ENCODE results near the gene AMOTL1. TPM values are rescaled to one million over a fixed set of nuclear protein-coding genes. Genes with fewer than 3 reads are reported as not detected.
A peak's percentile ranks its signal among the peaks of the same experiment; 100 is the strongest.

The AMOTL1 gene
- total RNA-seq, 1 donor from 2014 or later = 45.8 TPM

DNA sequence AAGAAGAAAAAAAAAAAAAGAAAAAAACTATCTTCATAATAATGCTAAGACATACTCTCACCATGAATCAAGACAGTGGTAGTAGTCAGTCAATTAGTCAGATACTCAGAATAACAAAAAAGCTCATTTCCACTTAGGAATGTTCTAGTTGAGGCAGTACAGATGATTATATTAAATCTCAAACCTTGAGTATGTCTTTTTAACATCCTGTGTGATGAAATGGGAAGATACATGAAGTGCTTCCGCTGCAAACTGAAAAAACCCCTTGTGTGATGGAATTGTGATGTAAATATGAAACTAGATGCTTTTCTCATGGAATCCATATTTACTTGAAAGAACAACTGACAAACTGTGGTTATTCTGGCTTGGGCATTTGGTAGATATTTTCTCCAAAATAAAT is 13.7 kb downstream of the AMOTL1 start:
- Mint-ChIP-seq H3K36me3 (ENCODE audit: insufficient read depth) (no peaks in the 10 kb centered on the region), H3K27me3 (no peaks in the 10 kb centered on the region), H3K4me3 (ENCODE audit: low read depth) (no peak overlapping the region), H3K27ac (no peak overlapping the region), H3K4me1 (ENCODE audit: low read depth) (peaks cover 5% of the 10 kb centered on the region), H3K9me3 (ENCODE audit: low read depth) (no peaks in the 10 kb centered on the region)
- no peak for DNase-seq (ENCODE audit: low spot score, unreplicated experiment)
- TF ChIP-seq CTCF (IDR thresholded peaks at IDR 0.05; ENCODE audit: unreplicated experiment) = no peak

GRCh38 chr11:94782446-94782845 is 14.3 kb downstream of the AMOTL1 start:
- no peak for DNase-seq (ENCODE audit: low spot score, unreplicated experiment)
- Mint-ChIP-seq H3K9me3 (ENCODE audit: low read depth) (no peaks in the 10 kb centered on the region), H3K4me3 (ENCODE audit: low read depth) (no peak overlapping the region), H3K27ac (no peak overlapping the region), H3K4me1 (ENCODE audit: low read depth) (peaks cover 2% of the 10 kb centered on the region), H3K27me3 (no peaks in the 10 kb centered on the region), H3K36me3 (ENCODE audit: insufficient read depth) (no peaks in the 10 kb centered on the region)
- TF ChIP-seq CTCF (IDR thresholded peaks at IDR 0.05; ENCODE audit: unreplicated experiment) = no peak

GRCh38 chr11:94784884-94785283 is 16.7 kb downstream of the AMOTL1 start:
- H3K36me3 Mint-ChIP-seq (ENCODE audit: insufficient read depth) = no peaks in the 10 kb centered on the region
- H3K4me3 Mint-ChIP-seq (ENCODE audit: low read depth) = no peak overlapping the region
- no peak overlapping the region for H3K27ac Mint-ChIP-seq
- no peak for DNase-seq (ENCODE audit: low spot score, unreplicated experiment)
- H3K27me3 Mint-ChIP-seq = no peaks in the 10 kb centered on the region
- no peaks in the 10 kb centered on the region for H3K9me3 Mint-ChIP-seq (ENCODE audit: low read depth)
- TF ChIP-seq CTCF (IDR thresholded peaks at IDR 0.05; ENCODE audit: unreplicated experiment) = no peak
- peaks cover 5% of the 10 kb centered on the region for H3K4me1 Mint-ChIP-seq (ENCODE audit: low read depth)

GRCh38 chr11:94785509-94785908 is 17.4 kb downstream of the AMOTL1 start:
- no peak for DNase-seq (ENCODE audit: low spot score, unreplicated experiment)
- no peak overlapping the region for H3K4me3 Mint-ChIP-seq (ENCODE audit: low read depth)
- no peaks in the 10 kb centered on the region for H3K36me3 Mint-ChIP-seq (ENCODE audit: insufficient read depth)
- no peaks in the 10 kb centered on the region for H3K27me3 Mint-ChIP-seq
- no peak overlapping the region for H3K27ac Mint-ChIP-seq
- no peak for TF ChIP-seq CTCF (IDR thresholded peaks at IDR 0.05; ENCODE audit: unreplicated experiment)
- peaks cover 8% of the 10 kb centered on the region for H3K4me1 Mint-ChIP-seq (ENCODE audit: low read depth)
- H3K9me3 Mint-ChIP-seq (ENCODE audit: low read depth) = no peaks in the 10 kb centered on the region

DNA sequence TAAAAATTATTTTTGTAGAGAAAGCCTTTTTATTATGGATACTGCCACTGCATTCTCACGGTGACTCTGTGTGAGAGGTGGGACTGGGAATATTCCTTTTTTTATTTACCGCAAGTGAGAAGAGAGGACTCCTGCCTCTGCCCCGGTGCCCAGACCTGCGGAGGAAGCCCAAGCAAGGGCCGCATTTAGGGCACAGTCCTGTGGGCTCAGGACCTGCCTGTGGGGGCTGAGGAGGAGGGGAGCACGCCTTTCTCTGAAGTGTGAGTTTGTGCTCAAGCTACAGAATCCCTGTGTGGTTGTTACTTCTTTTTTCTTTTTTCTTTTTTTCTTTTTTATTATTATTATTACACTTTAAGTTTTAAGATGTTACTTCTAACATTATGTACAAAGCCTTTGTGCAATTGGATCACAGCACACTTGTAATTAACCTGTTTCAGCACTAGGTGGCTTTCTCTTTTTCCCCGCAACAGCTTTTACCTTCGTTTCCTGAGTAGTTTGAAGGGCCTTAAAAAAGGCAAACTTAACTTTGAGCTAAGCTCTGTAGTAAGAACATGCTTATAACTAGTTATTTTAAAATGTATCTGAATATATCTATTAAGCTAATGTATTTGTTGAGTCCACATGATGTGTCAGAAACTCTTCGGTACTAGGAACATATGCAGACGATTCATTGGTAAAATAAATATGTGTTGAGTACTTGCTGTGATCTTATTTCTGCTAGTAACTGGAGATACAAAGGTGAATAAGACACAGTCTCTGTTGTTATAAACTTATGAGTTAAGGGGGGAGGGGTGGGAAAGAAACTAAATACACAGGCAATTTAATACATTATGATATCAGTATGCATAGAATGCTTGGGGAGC is 18.3 kb downstream of the AMOTL1 start:
- DNase-seq (ENCODE audit: low spot score, unreplicated experiment) = no peak
- Mint-ChIP-seq H3K4me1 (ENCODE audit: low read depth) (peaks cover 11% of the 10 kb centered on the region), H3K36me3 (ENCODE audit: insufficient read depth) (no peaks in the 10 kb centered on the region), H3K27ac (no peak overlapping the region), H3K9me3 (ENCODE audit: low read depth) (no peaks in the 10 kb centered on the region), H3K27me3 (no peaks in the 10 kb centered on the region), H3K4me3 (ENCODE audit: low read depth) (no peak overlapping the region)
- TF ChIP-seq CTCF (IDR thresholded peaks at IDR 0.05; ENCODE audit: unreplicated experiment) = peak; percentile 68
